Inferior parietal cortex (tissue), 1 donor: ENCODE measurements around the gene NPAS4.
"Not testable (repeated sequence)": the region's sequence is repeated elsewhere in the genome, so short reads cannot be mapped to it uniquely, and the experiment has no call there.

Source experiments
- DNase-seq: peaks from one replicate; pipeline ENCODE4 v3.0.0-alpha.2; 2016; ENCODE audit errors: extremely low spot score

NPAS4 gene

DNA sequence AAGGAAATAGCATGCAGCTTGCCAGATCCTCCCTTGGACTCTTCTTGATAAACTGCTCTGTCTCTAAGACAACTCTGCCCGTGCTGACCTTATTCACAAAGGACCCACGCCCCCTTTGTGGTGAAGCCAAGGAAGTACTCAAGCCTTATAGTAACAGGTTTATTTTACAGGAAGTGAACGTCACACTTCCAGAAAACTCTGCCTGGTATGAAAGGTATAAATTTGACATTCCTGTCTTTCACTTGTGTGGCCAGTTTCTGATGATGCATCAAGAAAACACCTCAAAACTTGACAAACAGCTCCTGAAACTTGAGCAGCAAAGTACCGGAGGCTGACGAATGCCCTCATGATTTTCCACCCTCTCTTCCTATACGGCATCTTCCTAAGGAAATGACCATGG is 33.4 kb downstream of the NPAS4 start:
- no peak for DNase-seq

DNA sequence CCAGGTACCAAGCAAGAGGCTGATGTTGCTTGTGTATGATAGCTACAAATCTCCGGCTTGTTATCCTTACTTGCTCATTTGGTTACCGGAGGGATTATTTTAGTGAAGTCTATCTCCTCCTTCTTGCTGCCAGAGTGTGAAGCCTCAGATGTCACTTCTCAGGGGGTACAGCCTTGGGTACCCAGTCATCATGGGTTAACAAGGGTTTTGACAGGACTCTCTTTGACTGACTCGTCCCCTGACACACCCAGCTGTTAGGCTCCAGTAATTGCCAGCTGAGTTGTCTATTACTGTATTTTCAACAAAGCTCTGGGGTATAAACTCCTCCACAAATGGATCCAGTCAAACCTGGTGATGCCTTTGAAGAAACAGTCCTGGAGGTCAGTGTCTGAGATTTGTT is 34.0 kb downstream of the NPAS4 start:
- no peak for DNase-seq

- no peak for DNase-seq
These were observed 37.0 kb downstream of the NPAS4 start for GRCh38 chr11:66457826-66458225.

GRCh38 chr11:66459138-66459778 is 38.4 kb downstream of the NPAS4 start:
- no peak for DNase-seq

DNA sequence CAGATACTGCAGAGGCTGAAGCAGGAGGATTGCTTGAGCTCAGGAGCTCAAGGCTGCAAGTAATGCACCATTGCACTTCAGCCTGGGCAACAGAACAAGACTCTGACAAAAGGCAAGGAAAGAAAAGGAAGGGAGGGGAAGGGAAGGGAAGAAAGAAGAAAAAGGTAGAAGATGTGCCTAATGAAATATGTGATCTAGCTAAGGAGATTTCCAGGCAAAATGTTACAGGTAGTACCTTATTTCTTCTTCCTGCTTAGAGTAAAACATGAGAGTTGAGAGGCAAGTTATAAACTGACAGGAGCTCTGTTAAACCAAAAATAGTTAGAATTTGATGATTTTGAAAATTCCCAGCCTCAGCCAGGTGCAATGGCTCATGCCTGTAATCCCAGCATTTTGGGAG is 41.2 kb downstream of the NPAS4 start:
- no peak for DNase-seq

DNA sequence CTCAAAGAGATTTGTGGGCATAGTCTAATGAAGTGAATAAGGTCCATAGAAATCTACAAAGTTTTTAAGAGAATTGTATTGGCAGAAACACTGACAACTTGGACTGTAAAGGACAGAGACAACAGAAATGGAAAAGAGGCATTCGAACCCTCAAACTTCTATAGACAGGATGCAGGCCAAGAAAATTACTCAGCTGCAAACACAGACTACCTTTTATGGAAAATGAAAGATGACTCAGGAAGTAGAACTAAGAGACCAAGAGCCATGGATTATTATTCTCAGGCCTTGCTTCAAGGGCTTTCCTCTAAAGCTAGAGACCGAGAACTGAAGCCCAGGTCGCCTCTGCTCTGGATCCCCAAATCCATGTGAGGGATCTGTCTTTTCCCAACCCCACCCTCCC is 42.1 kb downstream of the NPAS4 start:
- DNase-seq, result no peak

- not testable (repeated sequence) for DNase-seq
These were observed 43.3 kb downstream of the NPAS4 start for GRCh38 chr11:66464116-66464515.

- DNase-seq, result no peak
These were observed 44.1 kb downstream of the NPAS4 start for GRCh38 chr11:66464916-66465315.

DNA sequence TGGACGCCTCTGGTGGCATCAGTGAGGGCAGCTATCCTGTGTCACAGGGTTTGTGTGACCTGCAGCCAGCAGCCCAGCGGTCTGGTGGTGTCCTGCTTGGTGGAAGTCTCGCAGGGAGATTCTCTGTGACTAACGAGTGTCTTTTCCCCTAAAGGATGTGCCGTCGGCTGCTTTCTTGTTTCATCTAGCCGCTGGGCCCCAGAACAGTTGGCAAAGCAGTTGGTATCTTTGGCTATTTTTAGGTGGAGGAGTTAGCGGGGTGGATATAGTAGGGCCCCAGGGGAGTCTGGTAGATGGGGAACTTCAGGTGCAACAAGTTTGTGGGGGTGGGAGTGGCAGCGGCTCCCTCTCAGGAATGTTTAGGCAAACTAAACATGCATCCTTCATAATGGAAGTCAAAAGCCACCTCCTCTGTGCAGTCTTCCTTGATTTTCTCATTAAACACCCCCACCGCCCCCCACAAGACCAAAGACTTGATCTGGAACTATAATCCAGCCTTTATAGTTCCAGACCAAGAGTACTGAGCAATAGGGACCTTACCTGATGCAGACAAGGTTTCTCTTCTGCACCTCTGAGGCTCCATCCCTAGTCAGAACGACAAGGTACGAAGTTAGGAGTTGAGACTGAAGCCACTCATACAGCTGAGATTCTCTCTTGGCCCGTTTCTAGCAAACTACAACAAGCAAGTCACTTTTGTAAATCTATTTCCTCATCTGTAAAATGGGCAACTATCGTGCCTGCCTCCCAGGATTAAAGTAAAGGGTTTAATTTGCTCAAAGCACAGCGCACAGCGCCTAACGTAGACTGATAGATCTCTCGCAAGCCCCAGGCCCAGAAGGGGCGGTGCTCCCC is 44.8 kb downstream of the NPAS4 start:
- no peak for DNase-seq

- DNase-seq, result peak; percentile 85
These were observed 45.6 kb downstream of the NPAS4 start, which contains the start of gene PELI3 for GRCh38 chr11:66466225-66467033. Gene PELI3 (plus strand): TSS chr11:66466905. CDS start chr11:66468129, 1,224 bp downstream.

GRCh38 chr11:66467034-66467659 is 46.3 kb downstream of the NPAS4 start:
- no peak for DNase-seq

DNA sequence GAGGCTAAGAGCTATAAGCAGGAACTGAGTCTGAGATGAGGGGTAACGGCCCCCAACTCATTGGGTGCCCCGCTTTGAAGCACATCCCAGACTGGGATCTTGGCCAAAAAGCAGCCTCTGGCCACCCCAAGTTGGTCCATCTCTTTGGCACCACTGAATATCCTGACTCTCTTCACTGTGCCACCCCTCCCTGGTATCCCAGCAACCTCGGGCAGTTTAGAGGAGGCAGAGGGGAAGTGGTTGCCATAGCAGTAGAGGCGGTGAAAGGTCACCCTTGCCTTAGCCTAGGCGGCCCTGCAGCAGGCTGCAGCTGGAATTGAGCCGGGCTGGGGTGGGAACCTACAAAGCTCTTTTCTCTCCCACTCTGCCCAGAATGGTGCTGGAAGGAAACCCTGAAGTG is 46.9 kb downstream of the NPAS4 start:
- DNase-seq, result no peak

DNA sequence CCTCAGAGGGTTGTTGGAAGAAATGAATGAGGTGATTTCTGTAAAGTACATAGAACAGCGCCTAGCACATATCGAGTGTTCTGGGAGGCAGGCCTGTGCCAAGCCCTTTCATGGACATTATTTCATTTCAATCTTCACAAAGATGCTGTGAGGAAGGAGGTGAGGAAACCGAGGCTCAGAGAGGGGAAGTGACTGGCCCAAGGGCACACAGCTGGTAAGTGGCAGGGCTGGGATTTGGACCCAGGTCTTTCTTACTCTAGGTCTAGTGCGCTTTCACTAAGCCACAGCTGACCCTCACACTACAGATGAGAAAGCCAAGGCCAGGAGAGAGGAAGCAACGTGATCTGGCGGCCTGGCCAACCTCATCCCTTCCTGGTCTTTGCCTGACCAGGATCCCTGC is 47.9 kb downstream of the NPAS4 start:
- no peak for DNase-seq

DNA sequence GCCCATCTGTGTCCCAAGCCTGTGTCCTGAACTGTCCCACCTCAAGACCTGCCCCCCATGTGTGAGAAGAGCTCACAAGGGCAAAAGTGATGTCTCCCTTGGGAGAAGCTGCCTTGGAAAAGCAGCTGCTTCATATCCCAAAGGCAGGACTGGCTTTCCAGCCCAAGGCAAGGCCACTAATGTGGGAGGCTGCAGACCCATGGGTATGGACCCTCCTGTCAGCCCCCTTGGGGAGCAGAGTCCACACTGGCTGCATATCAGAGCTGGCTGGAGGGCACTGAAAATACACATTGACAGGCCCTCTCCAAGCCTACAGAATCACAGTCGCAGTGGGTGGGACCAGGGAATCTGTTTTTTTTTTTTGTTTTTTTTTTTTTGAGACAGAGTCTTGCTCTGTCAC is 48.6 kb downstream of the NPAS4 start:
- DNase-seq, result no peak

GRCh38 chr11:66470015-66470414 is 49.2 kb downstream of the NPAS4 start:
- no peak for DNase-seq

- no peak for DNase-seq
These were observed 50.3 kb downstream of the NPAS4 start for GRCh38 chr11:66471142-66471541.

DNA sequence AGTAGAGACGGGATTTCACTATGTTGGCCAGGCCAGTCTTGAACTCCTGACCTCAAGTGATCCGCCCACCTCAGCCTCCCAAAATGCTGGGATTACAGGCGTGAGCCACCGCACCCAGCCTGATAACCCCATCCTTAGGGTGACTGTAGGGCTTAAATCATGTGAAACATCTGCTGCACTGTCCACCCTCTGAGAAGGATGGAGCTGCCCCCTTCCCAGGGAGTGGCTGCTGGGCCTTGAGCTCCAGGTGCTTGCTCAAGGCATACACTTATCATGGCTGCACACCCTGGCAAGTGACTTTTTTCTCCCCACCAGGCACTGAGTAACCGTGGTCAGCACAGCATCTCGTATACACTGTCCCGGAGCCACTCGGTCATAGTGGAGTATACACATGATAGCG is 51.2 kb downstream of the NPAS4 start:
- no peak for DNase-seq

DNA sequence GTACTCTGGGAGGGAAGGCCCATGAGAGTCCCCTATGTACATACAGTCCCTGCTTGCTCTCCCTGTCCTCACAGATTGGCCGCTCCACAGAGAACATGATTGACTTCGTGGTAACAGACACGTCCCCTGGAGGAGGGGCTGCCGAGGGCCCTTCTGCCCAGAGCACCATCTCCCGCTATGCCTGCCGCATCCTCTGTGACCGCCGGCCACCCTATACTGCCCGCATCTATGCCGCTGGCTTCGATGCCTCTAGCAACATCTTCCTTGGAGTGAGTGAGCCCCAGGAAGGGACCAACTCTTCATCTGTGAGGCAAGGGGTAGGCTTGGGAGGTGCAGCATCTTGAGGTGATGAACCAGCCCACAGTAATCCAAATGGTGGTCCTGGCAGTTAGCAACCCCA is 52.3 kb downstream of the NPAS4 start:
- DNase-seq, result no peak

DNA sequence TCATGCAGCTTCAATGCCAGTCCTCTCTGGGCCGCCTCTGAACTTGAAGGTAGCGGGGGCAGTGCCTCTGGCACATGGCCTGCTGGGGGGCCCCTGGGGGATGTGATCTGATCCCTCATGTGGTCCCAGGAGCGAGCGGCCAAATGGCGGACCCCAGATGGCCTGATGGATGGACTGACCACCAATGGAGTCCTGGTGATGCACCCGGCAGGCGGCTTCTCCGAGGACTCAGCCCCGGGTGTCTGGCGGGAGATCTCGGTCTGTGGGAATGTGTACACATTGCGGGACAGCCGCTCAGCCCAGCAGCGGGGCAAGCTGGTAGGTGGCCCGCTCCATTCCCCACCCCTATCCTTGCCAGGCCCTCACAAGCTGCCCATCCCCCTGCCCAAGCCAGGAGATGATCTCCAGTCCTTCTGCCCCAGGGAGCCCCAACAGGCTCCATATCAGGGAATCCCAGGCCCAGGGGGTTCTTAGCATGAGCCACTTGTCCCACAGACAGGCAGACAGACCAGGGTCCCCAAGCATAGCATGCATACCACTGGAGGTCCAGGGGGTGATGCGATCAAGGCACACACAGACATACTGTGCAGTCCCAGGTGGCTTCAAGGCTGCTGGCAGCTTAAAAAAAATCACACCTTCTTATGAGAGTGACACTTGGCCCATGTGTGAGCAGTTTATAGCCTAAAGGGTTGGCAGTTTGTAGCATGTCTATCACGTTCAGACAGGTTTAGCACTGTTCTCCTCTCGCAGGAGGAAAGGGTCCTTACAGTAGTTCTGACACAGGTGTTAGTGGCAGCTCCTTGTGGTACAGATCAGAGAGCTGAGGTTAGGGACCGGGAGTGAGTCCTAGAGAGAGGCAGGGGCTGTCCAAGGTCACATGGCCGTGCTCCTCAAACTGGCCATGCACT is 53.0 kb downstream of the NPAS4 start:
- DNase-seq, result no peak

GRCh38 chr11:66475349-66476172 is 54.7 kb downstream of the NPAS4 start:
- no peak for DNase-seq
